IPS DF 6.9 (cell line): ENCODE measurements around the gene LSM3.

Experiments used
- DNase-seq: peaks from one replicate; pipeline ENCODE4 v3.0.0-alpha.2; 2013; ENCODE audit warnings: low read depth, low spot score
- H3K27ac ChIP-seq: one replicate; pipeline ENCODE4 v1.5.1; 2013; ENCODE audit warnings: low read length, control low read depth
- H3K27me3 ChIP-seq: 2 replicates; pipeline ENCODE4 v1.6.1; 2013; ENCODE audit warnings: mild to moderate bottlenecking, low read length; ENCODE audit not compliant: control insufficient read depth, insufficient read depth
- H3K36me3 ChIP-seq: 2 replicates; pipeline ENCODE4 v1.6.1; 2013; ENCODE audit warnings: low read length; ENCODE audit not compliant: control insufficient read depth, insufficient read depth
- H3K4me1 ChIP-seq: 2 replicates; pipeline ENCODE4 v1.6.1; 2013; ENCODE audit warnings: low read length; ENCODE audit not compliant: control insufficient read depth, insufficient read depth
- H3K4me3 ChIP-seq: 2 replicates; pipeline ENCODE4 v1.5.1; 2013; ENCODE audit warnings: mild to moderate bottlenecking, low read length
- H3K9me3 ChIP-seq: 2 replicates; pipeline ENCODE4 v1.6.1; 2013; ENCODE audit warnings: low read length, inconsistent platforms; ENCODE audit not compliant: control insufficient read depth, insufficient read depth
- WGBS: extraction: QIAGEN DNeasy Blood & Tissue Kit; methylation state at CpG from one replicate; pipeline ENCODE4 v1.1.7; 2013; ENCODE audit warnings: mixed read lengths, missing lambda C conversion rate; ENCODE audit not compliant: insufficient read length, insufficient coverage; 5-methylcytosine and 5-hydroxymethylcytosine counted together

The LSM3 gene

DNA sequence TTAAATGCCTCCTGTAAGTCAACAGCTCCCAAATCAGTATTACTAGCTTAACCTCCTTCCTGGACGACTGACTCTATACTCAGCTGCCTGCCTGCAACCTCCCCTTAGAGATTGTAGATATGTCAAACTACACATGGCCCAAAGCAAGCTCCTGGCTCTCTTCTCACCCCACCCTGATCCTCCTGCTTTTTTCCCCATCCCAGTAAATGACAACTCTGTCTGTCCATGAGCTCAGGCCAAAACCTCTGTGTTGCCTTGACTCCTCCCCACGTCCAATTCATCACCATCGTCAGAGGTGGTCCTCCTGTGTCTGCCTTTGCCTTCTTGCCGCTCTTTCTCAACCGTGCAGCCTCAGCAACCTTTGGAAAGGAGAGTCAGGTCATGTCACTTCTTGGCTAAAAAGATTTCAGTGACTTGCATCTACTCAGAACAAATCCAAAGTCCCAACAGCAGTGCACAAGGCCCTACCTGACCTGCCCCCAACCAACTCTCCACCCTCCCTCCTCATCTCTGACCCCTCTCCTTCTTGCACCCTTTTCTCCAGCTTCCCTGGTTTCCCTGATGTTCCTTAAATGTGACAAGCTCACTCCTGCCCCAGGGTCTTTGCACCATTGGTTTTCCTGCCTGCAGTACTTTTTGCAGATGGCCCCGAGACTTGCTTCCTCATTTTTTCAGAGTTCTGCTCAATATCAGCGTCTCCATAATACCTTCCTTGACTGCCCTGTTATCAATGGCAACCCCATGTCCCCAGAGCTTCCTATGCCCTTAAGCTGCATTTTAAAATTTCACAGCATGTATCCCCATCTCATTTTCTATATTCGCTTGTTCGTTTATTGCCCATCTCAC lies 52.8 kb downstream of the LSM3 start:
- WGBS: no CpG with 5 or more reads among the region's 9 CpGs
- DNase-seq: no peak
- no peak overlapping the region for H3K27ac ChIP-seq

GRCh38 chr3:14231998-14232501 lies 53.4 kb downstream of the LSM3 start:
- H3K27me3 ChIP-seq: no peaks in the 10 kb centered on the region
- no peaks in the 10 kb centered on the region for H3K4me1 ChIP-seq
- H3K4me3 ChIP-seq: no peak overlapping the region
- no peak for DNase-seq
- no peak overlapping the region for H3K27ac ChIP-seq
- no CpG with 5 or more reads among the region's 4 CpGs for WGBS
- H3K36me3 ChIP-seq: no peaks in the 10 kb centered on the region
- H3K9me3 ChIP-seq: no peaks in the 10 kb centered on the region; the same call in 1 of the 2 replicates

More for the DNA sequence above, 52.8 kb downstream of the LSM3 start:
- no peaks in the 10 kb centered on the region for H3K9me3 ChIP-seq
- no peaks in the 10 kb centered on the region for H3K36me3 ChIP-seq
- H3K27me3 ChIP-seq: no peaks in the 10 kb centered on the region
- H3K4me1 ChIP-seq: no peaks in the 10 kb centered on the region
- H3K4me3 ChIP-seq: no peak overlapping the region

- WGBS: no CpG with 5 or more reads among the region's 12 CpGs
- no peak overlapping the region for H3K27ac ChIP-seq
- no peak overlapping the region for H3K4me3 ChIP-seq
- no peaks in the 10 kb centered on the region for H3K36me3 ChIP-seq
- H3K9me3 ChIP-seq: no peaks in the 10 kb centered on the region; the same call in 1 of the 2 replicates
- H3K27me3 ChIP-seq: no peaks in the 10 kb centered on the region
- H3K4me1 ChIP-seq: no peaks in the 10 kb centered on the region
- no peak for DNase-seq
These were observed 55.8 kb downstream of the LSM3 start for GRCh38 chr3:14234251-14235002.

GRCh38 chr3:14235003-14235911 lies 56.6 kb downstream of the LSM3 start:
- no peaks in the 10 kb centered on the region; the same call in 1 of the 2 replicates for H3K9me3 ChIP-seq
- no peaks in the 10 kb centered on the region for H3K36me3 ChIP-seq
- no peak overlapping the region for H3K4me3 ChIP-seq
- H3K27ac ChIP-seq: no peak overlapping the region
- no peak for DNase-seq
- H3K27me3 ChIP-seq: no peaks in the 10 kb centered on the region
- H3K4me1 ChIP-seq: no peaks in the 10 kb centered on the region
- WGBS: no CpG with 5 or more reads among the region's 4 CpGs

DNA sequence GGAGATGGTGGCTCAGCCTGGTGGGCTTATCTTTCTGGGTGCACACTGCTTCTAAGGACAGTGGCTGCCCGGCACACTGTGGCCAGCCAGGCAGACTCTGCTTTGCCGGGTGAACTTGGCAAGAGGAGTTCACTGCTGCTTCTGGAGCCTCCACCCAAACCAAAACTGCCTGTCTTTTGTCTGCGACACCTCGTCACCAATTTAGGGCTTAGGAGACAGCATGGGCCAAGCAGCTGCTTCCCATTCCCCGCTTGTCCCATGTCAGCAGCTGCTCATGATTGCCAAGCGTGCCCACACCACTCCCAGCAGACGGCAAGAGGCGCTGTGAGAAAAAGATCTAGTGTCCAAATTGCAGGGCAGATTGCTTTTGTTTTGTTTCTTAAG lies 57.3 kb downstream of the LSM3 start:
- Histone ChIP-seq H3K36me3 (no peaks in the 10 kb centered on the region), H3K9me3 (no peaks in the 10 kb centered on the region; the same call in 1 of the 2 replicates), H3K27ac (no peak overlapping the region), H3K4me1 (no peaks in the 10 kb centered on the region), H3K4me3 (no peak overlapping the region), H3K27me3 (no peaks in the 10 kb centered on the region)
- DNase-seq: no peak
- no CpG with 5 or more reads among the region's 8 CpGs for WGBS

- no peaks in the 10 kb centered on the region for H3K36me3 ChIP-seq
- DNase-seq: no peak
- no peaks in the 10 kb centered on the region for H3K4me1 ChIP-seq
- H3K27me3 ChIP-seq: no peaks in the 10 kb centered on the region
- H3K27ac ChIP-seq: no peak overlapping the region
- no peak overlapping the region for H3K4me3 ChIP-seq
- WGBS: no CpG with 5 or more reads among the region's 3 CpGs
- no peaks in the 10 kb centered on the region; the same call in 1 of the 2 replicates for H3K9me3 ChIP-seq
These were observed 58.3 kb downstream of the LSM3 start for GRCh38 chr3:14236902-14237301.

GRCh38 chr3:14237457-14237856 lies 58.8 kb downstream of the LSM3 start:
- H3K27me3 ChIP-seq: no peaks in the 10 kb centered on the region
- WGBS: no CpG with 5 or more reads among the region's 6 CpGs
- H3K9me3 ChIP-seq: no peaks in the 10 kb centered on the region; the same call in 1 of the 2 replicates
- no peak overlapping the region for H3K4me3 ChIP-seq
- DNase-seq: no peak
- H3K4me1 ChIP-seq: no peaks in the 10 kb centered on the region
- no peaks in the 10 kb centered on the region for H3K36me3 ChIP-seq
- H3K27ac ChIP-seq: no peak overlapping the region

GRCh38 chr3:14238356-14238755 lies 59.7 kb downstream of the LSM3 start:
- Histone ChIP-seq H3K36me3 (no peaks in the 10 kb centered on the region), H3K9me3 (no peaks in the 10 kb centered on the region; the same call in 1 of the 2 replicates), H3K27ac (no peak overlapping the region), H3K27me3 (no peaks in the 10 kb centered on the region), H3K4me3 (no peak overlapping the region), H3K4me1 (no peaks in the 10 kb centered on the region)
- WGBS: no CpG with 5 or more reads among the region's 7 CpGs
- no peak for DNase-seq

DNA sequence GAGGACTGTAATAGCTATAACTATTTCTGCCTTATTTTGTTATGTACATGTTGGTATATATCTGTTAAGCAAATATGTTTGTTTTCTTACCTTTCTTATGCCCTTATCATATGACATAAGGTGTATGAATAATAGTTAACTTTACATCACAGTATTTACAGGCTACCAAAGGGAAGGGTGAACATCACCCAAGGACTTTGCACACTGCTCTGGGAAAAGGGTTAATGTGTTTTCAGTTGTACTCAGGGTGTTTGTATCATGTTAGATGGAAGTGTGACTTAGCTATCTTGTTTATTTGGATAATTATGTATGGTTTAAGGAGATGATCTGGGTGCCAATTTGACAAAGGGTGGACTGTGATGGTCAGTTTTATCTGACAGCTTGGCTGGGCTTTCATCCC lies 60.3 kb downstream of the LSM3 start:
- DNase-seq: no peak
- H3K27me3 ChIP-seq: no peaks in the 10 kb centered on the region
- no peaks in the 10 kb centered on the region; the same call in 1 of the 2 replicates for H3K9me3 ChIP-seq
- H3K4me1 ChIP-seq: no peaks in the 10 kb centered on the region
- H3K27ac ChIP-seq: no peak overlapping the region
- H3K36me3 ChIP-seq: no peaks in the 10 kb centered on the region
- no peak overlapping the region for H3K4me3 ChIP-seq

- Histone ChIP-seq H3K9me3 (no peaks in the 10 kb centered on the region; the same call in 1 of the 2 replicates), H3K4me1 (no peaks in the 10 kb centered on the region), H3K4me3 (no peak overlapping the region), H3K27ac (no peak overlapping the region), H3K36me3 (no peaks in the 10 kb centered on the region), H3K27me3 (no peaks in the 10 kb centered on the region)
- DNase-seq: no peak
These were observed 61.3 kb downstream of the LSM3 start for GRCh38 chr3:14239940-14240339.
